CD14-positive monocyte (primary cell): ENCODE data around the gene KCNH1. TPM values are rescaled to one million over a fixed set of nuclear protein-coding genes. Genes with fewer than 3 reads are reported as not detected.

Source experiments
- DNase-seq, 3 donors: peaks; one replicate each; pipeline ENCODE4 v3.0.0-alpha.2; 2011 to 2022
- H2AFZ ChIP-seq: 2 replicates; pipeline ENCODE4 v1.6.0; 2012; ENCODE audit warnings: mild to moderate bottlenecking, low read depth, low read length, inconsistent platforms; ENCODE audit not compliant: insufficient read depth, poor library complexity, severe bottlenecking
- H3K27ac ChIP-seq, 2 donors: 1 replicate in 1 of 2; 2 replicates in 1 of 2; pipeline ENCODE4 v1.5.1; 2012 to 2013; ENCODE audit warnings: low read length in 2 of 2, control low read depth in 1 of 2, inconsistent platforms in 1 of 2, low read depth in 1 of 2, mild to moderate bottlenecking in 1 of 2
- H3K27me3 ChIP-seq, 2 donors: one replicate each; pipeline versions ENCODE4 v1.6.0 to v1.6.1; 2011 to 2013; ENCODE audit warnings: low read length in 2 of 2; ENCODE audit not compliant: control insufficient read depth in 2 of 2, insufficient read depth in 2 of 2
- H3K36me3 ChIP-seq, 2 donors: replicated peaks in 1 of 2; 1 replicate in 1 of 2; 2 replicates in 1 of 2; pipeline versions ENCODE4 v1.5.1 to v1.6.1; 2012 to 2013; ENCODE audit warnings: low read length in 2 of 2, control low read depth in 1 of 2, inconsistent platforms in 1 of 2, mild to moderate bottlenecking in 1 of 2; ENCODE audit not compliant: insufficient read depth in 2 of 2, control insufficient read depth in 1 of 2
- H3K4me1 ChIP-seq, 2 donors: 1 replicate in 1 of 2; 2 replicates in 1 of 2; pipeline versions ENCODE4 v1.5.1 to v1.6.1; 2012 to 2013; ENCODE audit warnings: low read length in 2 of 2, control low read depth in 1 of 2, inconsistent platforms in 1 of 2, mild to moderate bottlenecking in 1 of 2, moderate library complexity in 1 of 2; ENCODE audit not compliant: insufficient read depth in 2 of 2, control insufficient read depth in 1 of 2
- H3K4me2 ChIP-seq: replicated peaks from 2 replicates; pipeline ENCODE3; 2012; ENCODE audit warnings: low read length, moderate library complexity, mild to moderate bottlenecking; ENCODE audit not compliant: poor library complexity, severe bottlenecking; ENCODE audit errors: extremely low read depth
- H3K4me3 ChIP-seq, 3 experiments: fragments of 200-600 bp in 1 of 3; sonication (generic) in 1 of 3; replicated peaks in 1 of 3; 1 replicate in 2 of 3; 2 replicates in 1 of 3; pipeline ENCODE4 v1.5.1; 2011 to 2013; ENCODE audit warnings: low read length in 3 of 3, mild to moderate bottlenecking in 3 of 3, control low read depth in 2 of 3, low read depth in 2 of 3, inconsistent platforms in 1 of 3, moderate library complexity in 1 of 3
- H3K79me2 ChIP-seq: 2 replicates; pipeline ENCODE4 v1.6.0; 2012; ENCODE audit warnings: mild to moderate bottlenecking, control low read depth, inconsistent platforms, low read length, moderate library complexity; ENCODE audit not compliant: insufficient read depth
- H3K9ac ChIP-seq: 2 replicates; pipeline ENCODE4 v1.6.0; 2017; ENCODE audit warnings: low read length, mild to moderate bottlenecking; ENCODE audit not compliant: insufficient read depth, poor library complexity, severe bottlenecking
- H3K9me3 ChIP-seq, 2 donors: replicated peaks in 1 of 2; 1 replicate in 1 of 2; 2 replicates in 1 of 2; pipeline versions ENCODE4 v1.5.1 to v1.6.1; 2012 to 2013; ENCODE audit warnings: low read length in 2 of 2, control low read depth in 1 of 2; ENCODE audit not compliant: control insufficient read depth in 1 of 2, insufficient read depth in 1 of 2
- H4K20me1 ChIP-seq: 2 replicates; pipeline ENCODE4 v1.6.0; 2012; ENCODE audit warnings: mild to moderate bottlenecking, low read length, control low read depth, moderate library complexity; ENCODE audit not compliant: insufficient read depth
- H3K27ac Mint-ChIP-seq, 7 donors: one replicate each; pipeline ENCODE4 v1.8.0; 2020; ENCODE audit warnings: mild to moderate bottlenecking in 7 of 7, mixed read lengths in 7 of 7, moderate library complexity in 6 of 7, inconsistent platforms in 2 of 7
- H3K27me3 Mint-ChIP-seq, 3 donors: one replicate each; pipeline ENCODE4 v1.8.0; 2021 to 2022; ENCODE audit warnings: low read depth in 3 of 3, mild to moderate bottlenecking in 3 of 3, mixed read lengths in 3 of 3, moderate library complexity in 3 of 3, inconsistent platforms in 1 of 3
- H3K36me3 Mint-ChIP-seq, 2 donors: one replicate each; pipeline ENCODE4 v1.8.0; 2020; ENCODE audit warnings: mixed read lengths in 2 of 2, inconsistent platforms in 1 of 2, mild to moderate bottlenecking in 1 of 2
- H3K4me1 Mint-ChIP-seq: one replicate; pipeline ENCODE4 v1.8.0; 2020; ENCODE audit warnings: mild to moderate bottlenecking, mixed read lengths
- H3K4me3 Mint-ChIP-seq, 2 donors: one replicate each; pipeline ENCODE4 v1.8.0; 2020; ENCODE audit warnings: mild to moderate bottlenecking in 2 of 2, mixed read lengths in 2 of 2, moderate library complexity in 1 of 2
- H3K9me3 Mint-ChIP-seq, 7 donors: one replicate each; pipeline ENCODE4 v1.8.0; 2020 to 2022; ENCODE audit warnings: mixed read lengths in 7 of 7, mild to moderate bottlenecking in 6 of 7, moderate library complexity in 6 of 7, inconsistent platforms in 2 of 7
- WGBS: methylation state at CpG from one replicate; pipeline ENCODE4 v1.1.5; 2013; ENCODE audit warnings: missing lambda C conversion rate; ENCODE audit not compliant: insufficient coverage; 5-methylcytosine and 5-hydroxymethylcytosine counted together
- intact Hi-C, 2 donors: fragments of 100-400 bp; cut with micrococcal nuclease; formaldehyde crosslinking; loops; one replicate each; pipeline versions ENCODE4 v1.15.0 to v1.15.1; 2023
- polyA plus RNA-seq, 3 donors: library from polyadenylated mRNA; depleted of rRNA in 1 of 3; unstranded in 2 of 3; stranded (reverse) in 1 of 3; fragments of 300-500 nt in 2 of 3; fragments of >200 nt in 1 of 3; fragmentation: Illumina TruSeq in 2 of 3; gene quantifications; 1 replicate in 2 of 3; 2 replicates in 1 of 3; pipeline ENCODE4 v1.2.3, GENCODE V29; 2012 to 2021
- TF ChIP-seq, protein P1 (sequence below): fragments of 200-600 bp; IDR thresholded peaks from one replicate; pipeline ENCODE4 v1.8.0; 2022; ENCODE audit warnings: antibody characterized with exemption, mild to moderate bottlenecking

Gene KCNH1
- polyA plus RNA-seq, 3 donors, result not detected

- H3K9ac ChIP-seq, result no peak overlapping the region
- H3K9me3 Mint-ChIP-seq, result peaks cover 2 to 14% (median 3%) of the 10 kb centered on the region in 7 donors
- H3K27ac Mint-ChIP-seq, result no peak overlapping the region
Observed at GRCh38 chr1:211111351-211111750, 22.6 kb downstream of the KCNH1 start.

GRCh38 chr1:211101481-211101880 is 32.5 kb downstream of the KCNH1 start:
- Histone ChIP-seq H3K4me1 (no peaks in the 10 kb centered on the region), H3K36me3 (no peaks in the 10 kb centered on the region), H3K9me3 (no peaks in the 10 kb centered on the region), H3K27ac (no peak overlapping the region), H4K20me1 (no peaks in the 10 kb centered on the region), H2AFZ (no peak overlapping the region), H3K9ac (no peak overlapping the region), H3K79me2 (no peaks in the 10 kb centered on the region), H3K4me3 (no peak overlapping the region), H3K27me3 (no peaks in the 10 kb centered on the region), H3K4me2 (no peak overlapping the region)
- Mint-ChIP-seq H3K27me3 (peaks cover 0 to 7% (median 4%) of the 10 kb centered on the region in 3 donors), H3K4me3 (no peak overlapping the region), H3K9me3 (no peaks in the 10 kb centered on the region), H3K36me3 (no peaks in the 10 kb centered on the region), H3K4me1 (no peaks in the 10 kb centered on the region), H3K27ac (no peak overlapping the region)
- TF ChIP-seq, protein P1, sequence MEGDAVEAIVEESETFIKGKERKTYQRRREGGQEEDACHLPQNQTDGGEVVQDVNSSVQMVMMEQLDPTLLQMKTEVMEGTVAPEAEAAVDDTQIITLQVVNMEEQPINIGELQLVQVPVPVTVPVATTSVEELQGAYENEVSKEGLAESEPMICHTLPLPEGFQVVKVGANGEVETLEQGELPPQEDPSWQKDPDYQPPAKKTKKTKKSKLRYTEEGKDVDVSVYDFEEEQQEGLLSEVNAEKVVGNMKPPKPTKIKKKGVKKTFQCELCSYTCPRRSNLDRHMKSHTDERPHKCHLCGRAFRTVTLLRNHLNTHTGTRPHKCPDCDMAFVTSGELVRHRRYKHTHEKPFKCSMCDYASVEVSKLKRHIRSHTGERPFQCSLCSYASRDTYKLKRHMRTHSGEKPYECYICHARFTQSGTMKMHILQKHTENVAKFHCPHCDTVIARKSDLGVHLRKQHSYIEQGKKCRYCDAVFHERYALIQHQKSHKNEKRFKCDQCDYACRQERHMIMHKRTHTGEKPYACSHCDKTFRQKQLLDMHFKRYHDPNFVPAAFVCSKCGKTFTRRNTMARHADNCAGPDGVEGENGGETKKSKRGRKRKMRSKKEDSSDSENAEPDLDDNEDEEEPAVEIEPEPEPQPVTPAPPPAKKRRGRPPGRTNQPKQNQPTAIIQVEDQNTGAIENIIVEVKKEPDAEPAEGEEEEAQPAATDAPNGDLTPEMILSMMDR, result no peak
- WGBS, result 100% methylated on average over 2 of the region's 2 CpGs
- intact Hi-C loops, result no loop called here
- no peak for DNase-seq

More at GRCh38 chr1:211111351-211111750, 22.6 kb downstream of the KCNH1 start:
- no peak overlapping the region for H3K4me3 ChIP-seq
- H2AFZ ChIP-seq, result no peak overlapping the region
- no peaks in the 10 kb centered on the region for H3K79me2 ChIP-seq
- no peak overlapping the region for H3K27ac ChIP-seq
- H3K4me3 Mint-ChIP-seq, result no peak overlapping the region
- TF ChIP-seq, protein P1, result no peak
- 96% methylated on average over 13 of the region's 22 CpGs for WGBS
- H3K36me3 ChIP-seq, result no peaks in the 10 kb centered on the region
- H3K9me3 ChIP-seq, result peaks cover 0 to 4% of the 10 kb centered on the region in 2 donors
- H3K36me3 Mint-ChIP-seq, result no peaks in the 10 kb centered on the region
- intact Hi-C loops, result no loop called here
- H3K27me3 Mint-ChIP-seq, result peaks cover 2 to 5% (median 4%) of the 10 kb centered on the region in 3 donors
- no peaks in the 10 kb centered on the region for H3K27me3 ChIP-seq
- no peak overlapping the region for H3K4me2 ChIP-seq
- DNase-seq, result no peak
- no peaks in the 10 kb centered on the region for H3K4me1 Mint-ChIP-seq
- no peaks in the 10 kb centered on the region for H3K4me1 ChIP-seq
- no peaks in the 10 kb centered on the region for H4K20me1 ChIP-seq
